DND-41 (cell line): ENCODE measurements around the gene ITPR2.

Experiments used
- ATAC-seq: fragments of 200-7000 bp; cut with Tn5 transposase; 3 replicates; pipeline ENCODE4 v1.9.1; 2021; ENCODE audit warnings: low read depth; ENCODE audit not compliant: insufficient read depth
- DNase-seq: peaks from one replicate; pipeline ENCODE4 v3.0.0-alpha.2; 2020
- H2AFZ ChIP-seq: 2 replicates; pipeline ENCODE4 v1.6.0; 2012; ENCODE audit warnings: low read depth, low read length
- H3K27ac ChIP-seq: 2 replicates; pipeline ENCODE4 v1.5.1; 2012; ENCODE audit warnings: low read length, inconsistent platforms
- H3K27me3 ChIP-seq: fragments of 200-600 bp; sonication (generic); 2 replicates; pipeline ENCODE4 v1.6.0; 2012; ENCODE audit warnings: low read length, mild to moderate bottlenecking, inconsistent platforms; ENCODE audit not compliant: insufficient read depth, poor library complexity
- H3K36me3 ChIP-seq: 2 replicates; pipeline ENCODE4 v1.5.1; 2012; ENCODE audit warnings: low read length, inconsistent platforms; ENCODE audit not compliant: insufficient read depth
- H3K4me1 ChIP-seq: 2 replicates; pipeline ENCODE4 v1.5.1; 2012; ENCODE audit warnings: mild to moderate bottlenecking, low read length; ENCODE audit not compliant: insufficient read depth
- H3K4me2 ChIP-seq: 2 replicates; pipeline ENCODE4 v1.6.0; 2012; ENCODE audit warnings: mild to moderate bottlenecking, moderate library complexity, low read length, inconsistent platforms; ENCODE audit not compliant: insufficient read depth
- H3K4me3 ChIP-seq, 2 experiments: fragments of 200-600 bp in 1 of 2; shearing (Covaris generic) in 1 of 2; 2 replicates each; pipeline ENCODE4 v1.5.1; 2012 to 2016; ENCODE audit warnings: inconsistent platforms in 2 of 2, low read length in 2 of 2, mild to moderate bottlenecking in 2 of 2, low read depth in 1 of 2, moderate library complexity in 1 of 2
- H3K79me2 ChIP-seq: 2 replicates; pipeline ENCODE4 v1.6.0; 2012; ENCODE audit warnings: low read length, inconsistent platforms; ENCODE audit not compliant: insufficient read depth
- H3K9ac ChIP-seq: 2 replicates; pipeline ENCODE4 v1.6.0; 2012; ENCODE audit warnings: low read depth, mild to moderate bottlenecking, inconsistent platforms, low read length, moderate library complexity
- H3K9me3 ChIP-seq: 2 replicates; pipeline ENCODE4 v1.5.1; 2012; ENCODE audit warnings: low read length, moderate library complexity, mild to moderate bottlenecking, inconsistent platforms; ENCODE audit not compliant: insufficient read depth, severe bottlenecking
- H4K20me1 ChIP-seq: 2 replicates; pipeline ENCODE4 v1.6.0; 2012; ENCODE audit warnings: low read length; ENCODE audit not compliant: insufficient read depth
- EZH2 ChIP-seq: IDR thresholded peaks from 3 replicates; pipeline ENCODE4 v1.6.1; 2012; ENCODE audit warnings: borderline replicate concordance, low read depth, mild to moderate bottlenecking, moderate library complexity, low read length, inconsistent platforms; ENCODE audit not compliant: severe bottlenecking
- TF ChIP-seq, protein P1 (sequence below): IDR thresholded peaks from 2 replicates; pipeline ENCODE4 v1.5.1; 2012; ENCODE audit warnings: borderline replicate concordance, low read length, moderate library complexity, mild to moderate bottlenecking; ENCODE audit not compliant: poor library complexity, severe bottlenecking; ENCODE audit errors: extremely low read depth

ITPR2 gene

DNA sequence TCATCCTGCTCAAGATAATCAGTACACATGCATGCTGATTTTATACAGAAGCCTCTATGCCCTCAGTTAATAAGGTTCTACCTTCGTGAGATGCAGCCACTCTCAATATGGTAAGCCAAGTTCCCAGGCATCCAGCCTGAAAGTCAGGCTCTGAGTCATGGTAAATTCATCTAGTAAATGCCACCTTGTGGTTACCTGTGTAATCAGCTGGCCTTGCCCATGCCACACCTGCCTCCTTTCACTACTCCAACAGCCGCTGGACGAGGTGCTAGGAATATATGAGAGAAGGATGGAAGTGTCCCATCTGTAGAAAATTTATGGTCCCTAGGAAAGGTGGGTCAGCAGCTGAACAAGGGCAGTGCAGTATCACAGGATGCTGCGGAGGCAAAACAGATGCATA, 430.3 kb downstream of the ITPR2 start:
- H3K27me3 ChIP-seq, result no peaks in the 10 kb centered on the region
- H3K79me2 ChIP-seq, result no peaks in the 10 kb centered on the region
- no peaks in the 10 kb centered on the region for H3K9me3 ChIP-seq
- H3K36me3 ChIP-seq, result peaks cover 12% of the 10 kb centered on the region
- H3K4me3 ChIP-seq, result no peak overlapping the region
- ATAC-seq, result no peak
- H4K20me1 ChIP-seq, result no peaks in the 10 kb centered on the region
- H2AFZ ChIP-seq, result no peak overlapping the region
- DNase-seq, result no peak
- H3K9ac ChIP-seq, result no peak overlapping the region
- no peak overlapping the region for H3K27ac ChIP-seq
- no peak overlapping the region for H3K4me2 ChIP-seq
- no peaks in the 10 kb centered on the region for H3K4me1 ChIP-seq
- TF ChIP-seq, protein P1, sequence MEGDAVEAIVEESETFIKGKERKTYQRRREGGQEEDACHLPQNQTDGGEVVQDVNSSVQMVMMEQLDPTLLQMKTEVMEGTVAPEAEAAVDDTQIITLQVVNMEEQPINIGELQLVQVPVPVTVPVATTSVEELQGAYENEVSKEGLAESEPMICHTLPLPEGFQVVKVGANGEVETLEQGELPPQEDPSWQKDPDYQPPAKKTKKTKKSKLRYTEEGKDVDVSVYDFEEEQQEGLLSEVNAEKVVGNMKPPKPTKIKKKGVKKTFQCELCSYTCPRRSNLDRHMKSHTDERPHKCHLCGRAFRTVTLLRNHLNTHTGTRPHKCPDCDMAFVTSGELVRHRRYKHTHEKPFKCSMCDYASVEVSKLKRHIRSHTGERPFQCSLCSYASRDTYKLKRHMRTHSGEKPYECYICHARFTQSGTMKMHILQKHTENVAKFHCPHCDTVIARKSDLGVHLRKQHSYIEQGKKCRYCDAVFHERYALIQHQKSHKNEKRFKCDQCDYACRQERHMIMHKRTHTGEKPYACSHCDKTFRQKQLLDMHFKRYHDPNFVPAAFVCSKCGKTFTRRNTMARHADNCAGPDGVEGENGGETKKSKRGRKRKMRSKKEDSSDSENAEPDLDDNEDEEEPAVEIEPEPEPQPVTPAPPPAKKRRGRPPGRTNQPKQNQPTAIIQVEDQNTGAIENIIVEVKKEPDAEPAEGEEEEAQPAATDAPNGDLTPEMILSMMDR, result no peak
- no peak for TF ChIP-seq EZH2

DNA sequence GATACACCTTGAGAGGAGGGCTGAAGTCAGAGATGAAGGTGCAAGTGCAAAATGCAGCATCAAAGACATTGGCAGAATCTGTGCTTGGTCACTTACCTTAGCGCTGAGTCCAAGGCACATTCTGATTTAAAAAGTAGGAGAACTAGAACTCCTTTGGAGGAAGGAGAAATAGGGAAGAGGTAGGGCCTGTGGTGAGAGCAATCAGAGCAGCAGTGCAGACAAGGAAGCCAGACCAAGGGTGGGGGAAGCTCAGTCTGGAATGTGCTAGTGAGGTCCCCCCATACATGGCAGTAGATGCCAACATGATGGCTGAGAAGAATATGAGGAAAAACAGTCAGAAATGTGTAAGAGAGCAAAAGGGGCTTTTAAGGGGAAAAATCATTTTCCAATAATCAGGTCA, 431.1 kb downstream of the ITPR2 start:
- H3K27me3 ChIP-seq, result no peaks in the 10 kb centered on the region
- TF ChIP-seq EZH2, result no peak
- TF ChIP-seq, protein P1, result no peak
- H3K4me1 ChIP-seq, result no peaks in the 10 kb centered on the region
- no peak overlapping the region for H3K27ac ChIP-seq
- H3K4me2 ChIP-seq, result no peak overlapping the region
- H3K79me2 ChIP-seq, result no peaks in the 10 kb centered on the region
- no peaks in the 10 kb centered on the region for H4K20me1 ChIP-seq
- H3K9ac ChIP-seq, result no peak overlapping the region
- DNase-seq (no peak), ATAC-seq (no peak)
- no peak overlapping the region for H3K4me3 ChIP-seq
- H2AFZ ChIP-seq, result no peak overlapping the region
- no peaks in the 10 kb centered on the region for H3K9me3 ChIP-seq
- H3K36me3 ChIP-seq, result peaks cover 18% of the 10 kb centered on the region

DNA sequence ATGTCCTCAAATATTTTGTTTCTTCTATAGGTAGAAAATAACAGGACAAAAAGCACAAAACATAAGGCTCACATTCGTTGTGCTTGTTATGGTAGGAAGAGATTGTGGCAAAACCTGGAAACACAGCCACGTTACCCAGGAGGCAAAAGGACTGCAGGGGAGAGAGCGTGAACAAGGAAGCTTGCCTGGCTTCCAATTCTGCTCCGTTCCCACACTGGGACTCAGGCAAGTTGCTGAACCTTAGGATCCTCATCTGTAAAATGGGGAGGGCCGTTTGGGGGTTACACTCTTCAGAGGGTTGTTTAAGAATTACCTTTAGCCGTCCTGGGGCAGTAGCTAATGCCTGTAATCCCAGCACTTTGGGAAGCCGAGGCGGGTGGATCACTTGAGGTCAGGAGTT, 432.4 kb downstream of the ITPR2 start:
- DNase-seq, result no peak

More for the DNA sequence above, 432.4 kb downstream of the ITPR2 start:
- TF ChIP-seq, protein P1, result no peak
- TF ChIP-seq EZH2, result no peak
- no peaks in the 10 kb centered on the region for H3K27me3 ChIP-seq
- no peaks in the 10 kb centered on the region for H4K20me1 ChIP-seq
- no peak overlapping the region for H3K4me3 ChIP-seq
- H2AFZ ChIP-seq, result no peak overlapping the region
- no peaks in the 10 kb centered on the region for H3K79me2 ChIP-seq
- no peak overlapping the region for H3K9ac ChIP-seq
- H3K36me3 ChIP-seq, result peaks cover 21% of the 10 kb centered on the region
- H3K9me3 ChIP-seq, result no peaks in the 10 kb centered on the region
- ATAC-seq, result no peak
- H3K4me2 ChIP-seq, result no peak overlapping the region
- H3K4me1 ChIP-seq, result no peaks in the 10 kb centered on the region
- H3K27ac ChIP-seq, result no peak overlapping the region
